Bronchial epithelial cell (primary cell): Measurements from ENCODE around the gene SLC1A4. TPM values are rescaled to one million over a fixed set of nuclear protein-coding genes. Genes with fewer than 3 reads are reported as not detected.

Experiments used
- DNase-seq: peaks from one replicate; pipeline ENCODE4 v3.0.0-alpha.2; 2010; ENCODE audit warnings: low read depth
- FAIRE-seq: peaks from 2 replicates; lab custom pipeline; 2011; peaks lifted over from hg19 to GRCh38; lab: Jason Lieb, UNC
- H3K27me3 ChIP-seq: 2 replicates; pipeline ENCODE4 v1.5.1; 2011; ENCODE audit warnings: low read length; ENCODE audit not compliant: control insufficient read depth, insufficient read depth
- H3K36me3 ChIP-seq: 2 replicates; pipeline ENCODE4 v1.5.1; 2011; ENCODE audit warnings: low read length; ENCODE audit not compliant: control insufficient read depth, insufficient read depth
- H3K4me3 ChIP-seq: 2 replicates; pipeline ENCODE4 v1.5.1; 2011; ENCODE audit warnings: mild to moderate bottlenecking, low read depth, low read length, control low read depth
- total RNA-seq: library from RNA; depleted of rRNA; stranded (reverse); fragments of >200 nt; gene quantifications from 2 replicates; pipeline ENCODE4 v1.2.1, GENCODE V29; 2014
- TF ChIP-seq, protein P1 (sequence below): IDR thresholded peaks from 2 replicates; pipeline ENCODE4 v1.5.1; 2011; ENCODE audit warnings: mild to moderate bottlenecking, moderate library complexity, low read length, control low read depth, inconsistent platforms; ENCODE audit not compliant: insufficient read depth, severe bottlenecking

SLC1A4 gene
- total RNA-seq, 1 donor from 2014 or later: 26.3 TPM

DNA sequence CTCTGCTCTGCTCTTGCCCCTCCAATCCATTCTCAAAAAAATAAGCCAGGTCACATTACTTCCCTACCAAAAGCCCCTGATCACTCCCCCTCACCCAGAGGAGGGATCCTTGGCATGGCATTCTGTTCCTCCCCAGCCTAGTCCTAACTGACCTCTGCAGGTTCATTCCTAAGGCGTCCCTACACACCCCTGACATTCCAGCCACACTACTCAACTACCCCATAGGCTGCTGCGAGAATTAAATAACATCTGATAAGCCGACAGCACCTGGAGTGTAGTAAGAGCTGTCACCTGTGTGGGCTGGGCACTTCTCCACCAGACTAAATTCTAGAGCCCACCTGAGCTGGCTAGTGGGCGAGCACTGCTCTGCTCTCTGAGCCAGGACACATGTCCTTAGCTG, 44.7 kb upstream of the SLC1A4 start:
- peak; percentile 44 for DNase-seq
- Histone ChIP-seq H3K27me3 (peaks cover 8% of the 10 kb centered on the region), H3K4me3 (no peak overlapping the region), H3K36me3 (no peaks in the 10 kb centered on the region)
- FAIRE-seq: no peak
- TF ChIP-seq, protein P1, sequence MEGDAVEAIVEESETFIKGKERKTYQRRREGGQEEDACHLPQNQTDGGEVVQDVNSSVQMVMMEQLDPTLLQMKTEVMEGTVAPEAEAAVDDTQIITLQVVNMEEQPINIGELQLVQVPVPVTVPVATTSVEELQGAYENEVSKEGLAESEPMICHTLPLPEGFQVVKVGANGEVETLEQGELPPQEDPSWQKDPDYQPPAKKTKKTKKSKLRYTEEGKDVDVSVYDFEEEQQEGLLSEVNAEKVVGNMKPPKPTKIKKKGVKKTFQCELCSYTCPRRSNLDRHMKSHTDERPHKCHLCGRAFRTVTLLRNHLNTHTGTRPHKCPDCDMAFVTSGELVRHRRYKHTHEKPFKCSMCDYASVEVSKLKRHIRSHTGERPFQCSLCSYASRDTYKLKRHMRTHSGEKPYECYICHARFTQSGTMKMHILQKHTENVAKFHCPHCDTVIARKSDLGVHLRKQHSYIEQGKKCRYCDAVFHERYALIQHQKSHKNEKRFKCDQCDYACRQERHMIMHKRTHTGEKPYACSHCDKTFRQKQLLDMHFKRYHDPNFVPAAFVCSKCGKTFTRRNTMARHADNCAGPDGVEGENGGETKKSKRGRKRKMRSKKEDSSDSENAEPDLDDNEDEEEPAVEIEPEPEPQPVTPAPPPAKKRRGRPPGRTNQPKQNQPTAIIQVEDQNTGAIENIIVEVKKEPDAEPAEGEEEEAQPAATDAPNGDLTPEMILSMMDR: no peak

DNA sequence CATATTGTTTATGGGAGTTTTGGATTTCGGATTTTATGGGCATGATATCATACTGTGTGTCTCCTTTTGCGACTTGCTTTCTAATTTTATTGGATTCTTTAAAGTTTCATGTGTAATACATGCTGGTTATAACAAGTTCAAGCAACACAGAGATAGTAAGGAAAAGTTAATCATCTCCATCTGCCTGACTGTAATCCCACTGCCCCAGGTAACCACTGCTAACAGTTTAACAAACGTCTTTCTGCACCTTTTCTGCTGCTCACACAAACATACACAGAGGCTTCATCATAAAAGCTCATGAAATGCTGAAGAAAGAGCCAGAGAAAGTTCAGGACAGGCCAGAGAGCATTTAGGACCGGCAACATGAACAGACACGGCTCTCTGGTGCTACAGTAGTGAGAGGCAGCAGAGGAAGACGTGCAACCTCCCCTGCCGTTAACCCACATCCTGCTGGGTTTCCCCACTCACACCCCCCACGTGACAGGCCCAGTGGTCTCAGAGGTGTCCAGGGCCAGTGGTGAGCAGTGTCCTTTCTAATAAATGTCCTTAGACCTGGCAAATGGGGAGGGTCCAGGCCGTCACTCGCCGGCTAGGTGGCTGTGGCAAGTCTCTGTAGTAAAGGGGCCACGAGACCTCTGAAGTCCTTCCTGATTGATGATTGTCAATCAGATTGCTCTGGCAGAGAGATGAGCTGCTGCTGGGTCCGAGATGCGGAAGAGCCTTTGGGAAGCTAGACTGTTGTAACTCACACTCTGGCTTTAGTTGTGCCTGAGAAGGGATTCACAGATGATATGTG, 43.0 kb upstream of the SLC1A4 start:
- Histone ChIP-seq H3K4me3 (no peak overlapping the region), H3K36me3 (no peaks in the 10 kb centered on the region), H3K27me3 (peaks cover 7% of the 10 kb centered on the region)
- FAIRE-seq: no peak
- DNase-seq: no peak
- TF ChIP-seq, protein P1: no peak

DNA sequence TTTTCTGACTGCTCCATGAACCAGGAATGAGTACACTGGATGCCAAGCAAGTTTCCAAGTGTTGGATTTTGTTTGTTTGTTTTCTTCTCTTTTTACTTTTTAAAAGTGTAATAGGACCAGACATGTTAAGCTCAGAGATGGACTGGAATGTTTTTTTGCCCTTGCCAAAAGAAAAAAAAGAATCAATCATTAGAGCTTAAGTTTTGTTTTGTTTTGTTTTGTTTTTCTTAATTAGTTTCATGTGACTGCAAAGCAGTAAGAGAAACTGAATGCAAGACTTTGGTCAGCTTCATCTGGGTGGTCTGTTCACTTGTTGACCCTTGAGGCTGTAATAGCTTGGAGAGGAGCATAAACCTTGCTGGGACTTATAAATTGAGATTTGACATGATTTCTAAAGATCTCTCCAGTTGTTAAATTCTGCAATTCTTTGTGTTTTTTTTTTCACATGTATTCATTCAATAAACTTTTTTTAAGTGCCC, 42.4 kb upstream of the SLC1A4 start:
- peaks cover 6% of the 10 kb centered on the region for H3K27me3 ChIP-seq
- DNase-seq: no peak
- H3K4me3 ChIP-seq: no peak overlapping the region
- no peaks in the 10 kb centered on the region for H3K36me3 ChIP-seq
- TF ChIP-seq, protein P1: no peak
- no peak for FAIRE-seq

DNA sequence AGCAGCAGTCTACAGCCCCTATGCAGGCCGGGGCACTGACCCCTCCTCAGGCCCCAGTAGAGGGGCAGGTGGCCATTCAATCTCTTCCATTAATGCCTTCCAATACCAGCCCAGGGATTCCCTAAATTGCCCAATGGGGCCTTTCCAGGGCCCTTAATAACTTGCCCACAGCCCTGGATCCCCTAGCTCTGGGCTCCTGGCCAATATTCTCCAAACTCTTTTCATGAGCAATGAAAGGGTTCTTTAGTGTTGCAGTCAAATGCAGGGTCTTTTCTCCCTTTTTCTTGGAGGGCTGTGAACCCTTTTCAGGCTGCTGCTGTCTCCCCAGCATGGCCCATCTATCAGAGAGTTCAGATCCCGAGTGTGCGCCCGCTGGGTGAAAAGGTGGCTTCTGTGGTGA, 41.3 kb upstream of the SLC1A4 start:
- TF ChIP-seq, protein P1: no peak
- Histone ChIP-seq H3K27me3 (peaks cover 2% of the 10 kb centered on the region), H3K4me3 (no peak overlapping the region), H3K36me3 (no peaks in the 10 kb centered on the region)
- FAIRE-seq (no peak), DNase-seq (no peak)

DNA sequence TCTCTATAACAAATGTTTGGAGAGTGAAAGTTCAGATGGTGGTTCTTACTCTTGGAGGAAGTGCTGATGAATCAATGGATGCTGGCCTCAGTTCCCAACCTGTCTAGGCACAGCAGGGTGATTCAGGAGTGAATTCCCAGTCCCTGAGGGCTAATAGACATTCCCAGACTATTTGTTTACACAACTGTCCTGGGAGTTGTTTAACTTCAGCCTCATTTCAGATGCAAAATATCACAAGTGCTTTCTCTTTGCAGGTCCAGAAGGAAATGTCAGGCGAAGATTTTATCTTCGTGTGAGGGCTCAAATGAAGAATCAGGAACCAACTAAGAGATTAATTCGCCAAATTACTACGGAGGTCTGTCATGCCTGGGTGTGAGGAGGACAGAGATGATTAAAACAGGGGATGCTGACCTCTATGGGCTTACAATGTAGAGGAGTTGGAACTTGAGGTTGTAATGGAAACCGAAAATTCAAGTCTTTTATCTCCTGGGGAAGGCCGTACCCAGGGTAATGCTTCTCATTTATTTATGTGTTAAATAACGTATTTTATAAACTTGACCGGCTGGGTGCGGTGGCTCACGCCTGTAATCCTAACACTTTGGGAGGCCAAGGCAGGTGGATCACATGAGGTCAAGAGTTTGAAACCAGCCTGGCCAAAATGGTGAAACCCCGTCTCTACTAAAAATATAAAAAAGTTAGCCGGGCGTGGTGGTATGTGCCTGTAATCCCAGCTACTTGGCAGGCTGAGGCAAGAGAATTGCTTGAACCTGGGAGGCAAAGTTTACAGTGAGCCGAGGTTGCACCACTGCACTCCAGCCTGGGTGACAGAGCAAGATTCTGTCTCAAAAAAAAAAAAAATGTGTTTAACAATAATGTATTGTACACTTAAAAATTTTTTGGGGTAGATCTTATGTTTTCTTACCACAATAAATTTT, 38.7 kb upstream of the SLC1A4 start:
- TF ChIP-seq, protein P1: no peak
- Histone ChIP-seq H3K27me3 (peaks cover 2% of the 10 kb centered on the region), H3K36me3 (no peaks in the 10 kb centered on the region), H3K4me3 (no peak overlapping the region)
- DNase-seq (peak; percentile 97), FAIRE-seq (no peak)
